ENCODE results near the gene GMCL1.

DNA sequence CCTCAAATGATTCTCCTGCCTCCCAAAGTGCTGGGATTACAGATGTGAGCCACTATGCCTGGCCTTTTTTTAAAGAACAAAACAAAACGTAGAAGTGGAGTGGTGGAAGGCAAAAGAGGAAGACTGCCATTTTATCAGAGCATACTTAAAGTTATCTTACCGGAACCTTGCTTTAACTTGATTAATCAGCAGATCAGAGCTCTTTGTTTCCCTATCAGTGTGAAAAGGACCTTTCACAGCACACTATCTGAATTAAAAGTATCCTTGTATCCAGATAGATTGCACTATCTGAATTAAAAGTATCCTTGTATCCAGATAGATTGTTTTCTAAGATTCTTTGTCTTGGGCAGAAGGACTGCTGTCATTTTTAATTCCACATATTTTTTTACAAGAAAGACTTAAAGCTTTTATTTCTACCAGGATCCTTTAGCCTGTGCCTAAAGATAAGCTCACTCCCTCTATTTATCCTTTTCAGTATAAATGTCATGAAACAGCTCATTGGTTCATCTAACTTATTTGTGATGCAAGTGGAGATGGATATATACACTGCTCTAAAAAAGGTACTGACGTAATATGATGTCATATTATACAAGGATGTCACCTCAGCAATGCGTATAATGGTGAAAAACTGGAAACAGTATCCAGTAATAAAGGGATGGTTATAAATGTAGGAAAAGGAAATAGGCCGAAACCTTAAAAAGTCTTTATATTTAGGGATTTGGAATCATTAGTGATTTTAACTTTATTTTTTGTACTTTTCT lies 17.8 kb downstream of the GMCL1 start:
- TF ChIP-seq, protein P1, sequence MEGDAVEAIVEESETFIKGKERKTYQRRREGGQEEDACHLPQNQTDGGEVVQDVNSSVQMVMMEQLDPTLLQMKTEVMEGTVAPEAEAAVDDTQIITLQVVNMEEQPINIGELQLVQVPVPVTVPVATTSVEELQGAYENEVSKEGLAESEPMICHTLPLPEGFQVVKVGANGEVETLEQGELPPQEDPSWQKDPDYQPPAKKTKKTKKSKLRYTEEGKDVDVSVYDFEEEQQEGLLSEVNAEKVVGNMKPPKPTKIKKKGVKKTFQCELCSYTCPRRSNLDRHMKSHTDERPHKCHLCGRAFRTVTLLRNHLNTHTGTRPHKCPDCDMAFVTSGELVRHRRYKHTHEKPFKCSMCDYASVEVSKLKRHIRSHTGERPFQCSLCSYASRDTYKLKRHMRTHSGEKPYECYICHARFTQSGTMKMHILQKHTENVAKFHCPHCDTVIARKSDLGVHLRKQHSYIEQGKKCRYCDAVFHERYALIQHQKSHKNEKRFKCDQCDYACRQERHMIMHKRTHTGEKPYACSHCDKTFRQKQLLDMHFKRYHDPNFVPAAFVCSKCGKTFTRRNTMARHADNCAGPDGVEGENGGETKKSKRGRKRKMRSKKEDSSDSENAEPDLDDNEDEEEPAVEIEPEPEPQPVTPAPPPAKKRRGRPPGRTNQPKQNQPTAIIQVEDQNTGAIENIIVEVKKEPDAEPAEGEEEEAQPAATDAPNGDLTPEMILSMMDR (conservative IDR thresholded peaks at IDR 0.05; ENCODE audit: low read length), result no peak
- TF ChIP-seq EZH2phosphoT487 (IDR thresholded peaks at IDR 0.05; ENCODE audit: borderline replicate concordance), result no peak
